Cardiac fibroblast (primary cell): ENCODE data around the gene PLOD1.
"Not testable (repeated sequence)": the region's sequence is repeated elsewhere in the genome, so short reads cannot be mapped to it uniquely, and the experiment has no call there.

Experiments
- DNase-seq, 2 donors: peaks; one replicate each; pipeline versions ENCODE4 v3.0.0 to v3.0.0-alpha.2; 2010; ENCODE audit warnings: low read depth in 2 of 2
- H3K4me3 ChIP-seq, 2 donors: replicated peaks in 1 of 2; 1 replicate in 1 of 2; 2 replicates in 1 of 2; pipeline ENCODE4 v1.5.1; 2011; ENCODE audit warnings: low read depth in 2 of 2, low read length in 2 of 2, mild to moderate bottlenecking in 2 of 2, moderate library complexity in 1 of 2
- TF ChIP-seq, protein P1 (sequence below): IDR thresholded peaks from one replicate; pipeline ENCODE4 v1.5.1; 2011; ENCODE audit warnings: low read depth, mild to moderate bottlenecking, low read length, inconsistent platforms

The PLOD1 gene

DNA sequence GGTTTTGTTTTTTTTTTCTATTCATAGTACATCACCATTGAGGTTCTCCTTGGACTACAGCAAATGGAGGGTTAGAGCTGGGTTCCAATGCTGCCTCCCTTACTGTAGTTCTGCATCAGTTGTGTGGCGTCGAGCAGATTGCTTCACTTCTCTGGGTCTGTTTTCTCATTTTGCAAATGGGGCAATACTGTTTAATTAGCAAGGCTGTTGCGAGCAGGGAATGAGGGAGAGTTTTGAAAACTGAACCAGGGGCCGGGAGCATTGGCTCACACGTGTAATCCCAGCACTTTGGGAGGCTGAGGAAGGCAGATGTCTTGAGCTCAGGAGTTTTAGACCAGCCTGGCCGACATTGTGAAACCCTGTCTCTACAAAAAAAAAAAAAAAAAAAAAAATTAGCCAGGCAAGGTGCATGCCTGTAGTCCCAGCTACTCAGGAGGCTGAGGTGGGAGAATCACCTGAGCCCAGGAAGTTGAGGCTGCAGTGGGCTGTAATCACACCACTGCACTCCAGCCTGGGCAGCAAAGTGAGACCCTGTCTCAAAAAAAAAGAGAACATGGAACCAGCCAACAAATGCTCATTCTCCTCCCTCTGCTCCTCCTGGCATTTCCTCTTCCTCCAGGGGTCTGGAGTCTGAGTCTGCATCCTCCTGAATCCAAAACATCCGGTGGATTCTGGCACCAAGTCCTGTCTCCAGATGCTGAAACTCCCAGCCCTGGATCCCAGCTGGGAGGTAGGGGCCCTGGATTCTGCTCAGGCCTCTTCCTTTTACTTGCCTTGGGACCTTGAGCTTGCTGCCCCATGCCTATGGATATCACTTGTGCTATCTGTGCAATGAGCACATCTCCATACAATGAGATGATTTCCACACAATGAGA is 3.7 kb upstream of the PLOD1 start:
- no peak overlapping the region for H3K4me3 ChIP-seq
- peak; percentile 74 to 87 for DNase-seq
- TF ChIP-seq, protein P1, sequence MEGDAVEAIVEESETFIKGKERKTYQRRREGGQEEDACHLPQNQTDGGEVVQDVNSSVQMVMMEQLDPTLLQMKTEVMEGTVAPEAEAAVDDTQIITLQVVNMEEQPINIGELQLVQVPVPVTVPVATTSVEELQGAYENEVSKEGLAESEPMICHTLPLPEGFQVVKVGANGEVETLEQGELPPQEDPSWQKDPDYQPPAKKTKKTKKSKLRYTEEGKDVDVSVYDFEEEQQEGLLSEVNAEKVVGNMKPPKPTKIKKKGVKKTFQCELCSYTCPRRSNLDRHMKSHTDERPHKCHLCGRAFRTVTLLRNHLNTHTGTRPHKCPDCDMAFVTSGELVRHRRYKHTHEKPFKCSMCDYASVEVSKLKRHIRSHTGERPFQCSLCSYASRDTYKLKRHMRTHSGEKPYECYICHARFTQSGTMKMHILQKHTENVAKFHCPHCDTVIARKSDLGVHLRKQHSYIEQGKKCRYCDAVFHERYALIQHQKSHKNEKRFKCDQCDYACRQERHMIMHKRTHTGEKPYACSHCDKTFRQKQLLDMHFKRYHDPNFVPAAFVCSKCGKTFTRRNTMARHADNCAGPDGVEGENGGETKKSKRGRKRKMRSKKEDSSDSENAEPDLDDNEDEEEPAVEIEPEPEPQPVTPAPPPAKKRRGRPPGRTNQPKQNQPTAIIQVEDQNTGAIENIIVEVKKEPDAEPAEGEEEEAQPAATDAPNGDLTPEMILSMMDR = no peak

DNA sequence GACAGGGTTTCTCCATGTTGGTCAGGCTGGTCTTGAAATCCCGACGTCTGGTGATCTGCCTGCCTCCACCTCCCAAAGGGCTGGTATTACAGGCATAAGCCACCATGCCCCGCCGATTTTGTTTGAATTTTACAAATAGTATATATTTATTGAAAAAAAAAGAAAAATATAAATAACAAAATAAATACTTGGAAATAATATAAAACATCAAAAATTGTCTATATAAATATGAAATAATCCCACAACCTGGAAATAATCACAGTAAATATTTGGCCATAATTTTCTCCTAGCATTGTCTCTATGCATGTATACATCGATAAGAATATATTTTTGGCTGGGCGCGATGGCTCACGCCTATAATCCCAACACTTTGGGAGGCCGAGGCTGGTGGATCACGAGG is 2.7 kb upstream of the PLOD1 start:
- no peak for DNase-seq
- TF ChIP-seq, protein P1 = no peak
- no peak overlapping the region for H3K4me3 ChIP-seq

GRCh38 chr1:11935057-11935412 is 518 bp downstream of the PLOD1 start:
- DNase-seq = no peak
- TF ChIP-seq, protein P1 = no peak
- peak overlapping the region; percentile 62 to 71 for H3K4me3 ChIP-seq

DNA sequence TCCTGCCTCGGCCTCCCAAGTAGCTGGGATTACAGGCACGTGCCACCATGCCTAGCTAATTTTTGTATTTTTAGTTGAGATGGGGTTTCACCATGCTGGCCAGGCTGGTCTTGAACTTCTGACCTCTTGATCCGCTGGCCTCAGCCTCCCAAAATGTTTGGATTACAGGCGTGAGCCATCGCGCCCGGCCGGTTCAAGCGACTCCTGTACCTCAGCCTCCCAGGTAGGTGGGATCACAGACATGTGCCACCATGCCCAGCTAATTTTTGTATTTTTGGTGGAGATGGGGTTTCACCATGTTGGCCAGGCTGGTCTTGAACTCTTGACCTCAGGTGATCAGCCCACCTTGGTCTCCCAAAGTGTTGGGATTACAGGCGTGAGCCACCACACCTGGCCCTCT is 1.2 kb downstream of the PLOD1 start:
- DNase-seq = not testable (repeated sequence)
- H3K4me3 ChIP-seq = peak overlapping the region in 1 of 2 donors; percentile 71

- peak overlapping the region in 1 of 2 donors; percentile 41 for H3K4me3 ChIP-seq
- TF ChIP-seq, protein P1 = no peak
- DNase-seq = peak; percentile 24 to 70
These were observed 4.4 kb downstream of the PLOD1 start for GRCh38 chr1:11938722-11939526.

- H3K4me3 ChIP-seq, DNase-seq: not testable (repeated sequence)
These were observed 5.3 kb downstream of the PLOD1 start for GRCh38 chr1:11939794-11940193.

- no peak overlapping the region for H3K4me3 ChIP-seq
- peak in 1 of 2 donors; percentile 57 for DNase-seq
- TF ChIP-seq, protein P1 = no peak
These were observed 5.9 kb downstream of the PLOD1 start for GRCh38 chr1:11940260-11940921.
